ENCODE results near the gene PRUNE2. TPM values are rescaled to one million over a fixed set of nuclear protein-coding genes. Genes with fewer than 3 reads are reported as not detected.

PRUNE2 gene
- total and polyA plus RNA-seq, 2 of the 8 experiments (the other 6 are each of a cell fraction or from before 2014, with no cell fraction given) = 5.5 to 13.3 TPM

DNA sequence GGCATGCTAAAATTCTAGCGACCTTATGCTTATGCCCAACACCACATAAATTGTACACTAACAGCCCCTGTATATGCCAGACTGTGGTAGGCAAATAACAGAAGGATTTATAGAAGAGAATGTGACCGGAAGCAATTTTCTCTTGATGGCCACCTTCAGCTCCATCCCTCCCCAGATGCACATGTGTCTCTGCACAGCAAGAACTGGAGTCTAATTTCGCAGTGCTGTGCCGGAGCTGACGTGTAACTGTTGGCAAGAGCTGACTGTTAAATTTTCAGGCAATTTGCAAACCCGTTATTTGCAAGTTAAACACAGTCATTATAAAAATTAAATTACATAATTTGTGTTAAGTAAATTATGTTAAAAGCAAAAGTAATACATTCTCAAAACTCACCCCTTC lies 93.3 kb downstream of the PRUNE2 start (continued):
- no peak for TF ChIP-seq SAP30 (IDR thresholded peaks at IDR 0.05; ENCODE audit: insufficient read depth, insufficient replicate concordance, low read length)

Data from H1 (cell line).